GM19043 (cell line): Measurements from ENCODE around the gene OVOL2.
"Not testable (repeated sequence)": the region's sequence is repeated elsewhere in the genome, so short reads cannot be mapped to it uniquely, and the experiment has no call there.

Experiments used
- ATAC-seq: cut with Tn5 transposase; IDR thresholded peaks from one replicate; pipeline ENCODE4 v1.9.1; 2021; ENCODE audit warnings: low read depth; ENCODE audit not compliant: unreplicated experiment

OVOL2 gene

DNA sequence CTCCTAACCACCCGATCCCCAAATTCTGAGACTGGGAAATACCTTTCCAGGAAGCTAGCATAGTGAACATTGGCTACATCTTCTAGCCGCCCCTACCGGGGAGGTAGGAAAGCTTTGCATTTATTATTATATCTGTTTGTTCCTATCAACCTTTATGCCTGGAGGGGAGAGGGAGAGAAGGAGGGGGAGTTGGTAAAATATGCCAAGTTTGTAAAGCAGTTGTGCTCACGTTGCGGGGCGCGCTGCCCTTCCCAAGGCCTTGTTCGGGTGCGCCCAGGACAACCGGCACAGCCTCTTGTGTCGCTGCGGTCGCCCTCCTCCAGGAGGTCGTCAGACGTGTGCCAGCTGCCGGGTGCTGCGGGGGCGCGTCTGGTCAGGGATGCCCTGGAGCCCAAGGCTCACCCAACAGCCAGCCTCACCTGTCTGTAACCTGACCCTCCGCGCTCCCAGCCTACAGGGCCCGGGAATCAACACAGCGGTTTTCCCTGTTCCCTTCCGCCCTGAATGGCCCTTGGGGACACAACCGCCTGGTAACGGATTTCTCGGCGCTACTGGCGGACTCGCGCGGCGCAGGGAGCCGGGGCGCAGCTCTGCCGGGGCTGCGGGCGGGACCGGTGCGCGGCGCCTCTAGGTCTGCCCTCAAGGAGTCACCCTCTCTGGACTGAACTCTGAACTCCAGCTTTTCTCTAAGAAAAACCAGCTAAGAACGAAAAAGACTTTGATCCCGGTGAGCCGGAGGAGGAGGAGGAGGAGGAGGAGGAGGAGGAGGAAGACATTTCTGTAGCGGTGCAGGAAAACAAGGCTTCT is 1.1 kb upstream of the OVOL2 start:
- no peak for ATAC-seq

- no peak for ATAC-seq
Observed at GRCh38 chr20:18057994-18058349, 256 bp upstream of the OVOL2 start.

DNA sequence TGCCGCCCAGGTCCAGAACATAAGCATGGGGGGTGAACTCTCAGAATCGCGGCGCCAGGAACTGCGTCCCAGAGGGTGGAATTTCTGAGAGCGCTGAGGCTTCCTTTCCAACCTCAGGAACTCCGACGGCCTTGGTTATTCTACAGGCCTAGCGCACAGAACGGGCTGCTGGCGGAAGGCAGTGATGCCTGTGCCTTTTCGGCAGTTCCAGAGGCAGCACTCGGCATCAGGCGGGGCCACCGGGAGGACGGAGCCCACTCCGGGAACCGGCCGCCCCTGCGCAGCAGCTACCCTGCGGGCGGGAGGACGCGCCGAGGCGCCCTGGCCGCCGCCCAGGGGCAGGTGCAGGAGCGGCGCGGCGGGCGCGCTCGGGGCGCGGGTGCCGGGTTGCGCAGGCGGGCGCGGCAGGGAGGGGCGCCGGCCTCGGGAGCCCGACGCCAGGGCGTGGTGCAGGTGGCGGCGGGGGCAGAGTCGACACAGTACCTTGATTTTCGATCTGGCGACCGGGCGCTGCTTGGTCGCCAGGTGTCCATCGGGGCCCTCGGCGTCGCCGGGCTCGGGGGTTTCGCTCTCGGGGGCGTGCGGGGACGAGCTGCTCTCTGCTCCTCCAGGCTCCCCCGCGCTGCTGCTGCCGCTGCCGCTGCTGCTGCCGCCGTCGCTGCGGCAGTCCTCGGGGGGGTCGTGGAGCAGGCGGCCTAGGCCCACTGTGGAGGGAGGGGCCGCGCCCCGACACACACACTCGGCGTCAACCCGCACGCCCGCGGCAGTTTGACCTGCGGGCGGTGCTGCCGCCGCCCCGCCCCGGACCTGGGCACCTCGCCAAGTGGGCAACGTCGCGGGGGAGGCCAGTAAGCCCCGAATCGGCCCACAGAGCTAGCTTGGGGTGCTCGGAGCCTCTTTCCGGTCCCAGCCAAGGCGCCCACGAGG is 1.3 kb downstream of the OVOL2 start:
- no peak for ATAC-seq

GRCh38 chr20:18055261-18055660 is 2.5 kb downstream of the OVOL2 start:
- no peak for ATAC-seq

- no peak for ATAC-seq
Observed at GRCh38 chr20:18052856-18053255, 4.9 kb downstream of the OVOL2 start.

- no peak for ATAC-seq
Observed at GRCh38 chr20:18050628-18051027, 7.1 kb downstream of the OVOL2 start.

DNA sequence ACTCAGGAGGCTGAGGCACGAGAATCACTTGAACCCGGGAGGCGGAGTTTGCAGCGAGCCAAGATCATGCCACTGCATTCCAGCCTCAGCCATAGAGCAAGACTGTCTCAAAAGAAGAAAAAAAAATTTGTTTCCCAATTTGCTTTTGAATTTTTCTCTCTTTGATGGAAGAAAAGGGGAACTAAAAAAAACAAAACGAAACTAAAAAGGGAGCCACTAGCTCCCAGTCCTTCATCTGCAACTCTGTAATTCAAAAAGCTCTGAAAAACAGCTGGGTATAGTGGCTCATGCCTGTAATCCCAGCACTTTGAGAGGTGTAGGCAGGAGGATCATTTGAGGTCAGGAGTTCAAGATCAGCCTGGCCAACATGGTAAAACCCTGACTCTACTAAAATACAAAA is 9.5 kb downstream of the OVOL2 start:
- no peak for ATAC-seq

DNA sequence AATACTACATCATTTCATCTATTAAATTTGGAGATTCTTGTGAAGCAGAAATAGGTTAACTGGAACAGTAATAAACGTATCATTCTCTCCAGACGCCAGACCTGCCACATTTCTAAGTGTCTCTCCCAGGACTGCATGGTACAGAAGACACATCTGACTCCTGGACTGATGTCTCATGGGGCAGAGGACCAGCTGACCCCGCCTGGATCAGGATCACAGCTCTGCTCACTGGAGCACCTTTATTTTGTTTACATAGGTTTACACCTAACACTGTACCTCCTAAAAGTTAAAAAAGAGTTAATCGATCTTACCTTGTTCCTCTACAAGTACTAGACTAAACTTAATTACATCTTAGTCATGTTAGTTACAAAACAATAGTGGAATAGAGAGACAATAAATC is 11.2 kb downstream of the OVOL2 start:
- ATAC-seq, result no peak

DNA sequence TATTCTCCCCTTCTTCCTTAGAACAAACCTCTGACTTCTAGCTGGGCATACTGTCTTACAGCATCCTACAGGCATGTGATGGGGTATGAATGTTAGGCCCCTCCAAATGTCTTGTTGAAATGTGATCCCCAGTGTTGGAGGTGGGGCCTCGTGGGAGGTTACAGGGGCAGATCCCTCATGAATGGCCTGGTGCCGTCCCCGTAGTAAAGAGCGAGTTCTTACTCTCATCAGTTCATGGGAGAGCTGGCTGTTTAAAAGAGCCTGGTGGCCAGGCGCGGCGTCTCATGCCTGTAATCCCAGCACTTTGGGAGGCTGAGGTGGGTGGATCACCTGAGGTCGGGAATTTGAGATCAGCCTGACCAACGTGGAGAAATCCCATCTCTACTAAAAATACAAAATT is 15.5 kb downstream of the OVOL2 start:
- ATAC-seq, result no peak

DNA sequence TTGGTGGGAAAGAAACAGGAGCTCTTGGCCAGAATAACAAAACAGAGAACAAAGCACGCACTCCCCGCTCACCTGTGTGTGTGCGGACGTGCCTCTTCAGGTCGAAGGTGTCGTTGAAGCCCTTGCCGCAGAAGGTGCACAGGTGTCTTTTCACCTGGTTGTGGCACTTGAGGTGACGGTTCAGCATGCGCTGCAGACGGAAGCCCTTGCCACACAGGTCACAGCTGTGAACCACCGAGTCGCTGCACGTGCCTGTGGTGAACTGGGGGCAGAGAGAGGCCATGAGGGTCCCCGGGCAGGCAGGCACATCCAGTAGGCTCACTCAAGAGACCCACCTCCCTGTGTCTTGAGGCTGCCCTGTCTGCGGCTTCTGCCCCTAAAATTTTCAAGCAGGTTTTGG is 16.3 kb downstream of the OVOL2 start:
- ATAC-seq, result no peak

DNA sequence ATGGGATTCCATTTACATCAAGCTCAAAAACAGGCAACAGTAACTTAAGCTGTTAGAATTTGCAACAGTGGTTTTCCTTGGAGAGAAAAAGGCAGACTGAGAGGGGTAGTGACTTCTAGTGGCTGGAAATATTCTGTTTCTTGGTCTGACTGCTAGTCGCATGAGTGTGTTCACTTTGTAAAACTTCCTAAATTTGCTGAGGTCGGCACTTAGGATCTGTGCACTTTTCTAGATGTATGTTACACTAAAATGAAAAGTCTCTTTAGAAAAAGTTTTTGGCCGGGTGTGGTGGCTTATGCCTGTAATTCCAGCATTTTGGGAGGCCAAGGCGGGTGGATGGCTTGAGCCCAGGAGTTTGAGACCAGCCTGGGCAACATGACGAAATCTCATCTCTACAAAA is 18.7 kb downstream of the OVOL2 start:
- no peak for ATAC-seq

DNA sequence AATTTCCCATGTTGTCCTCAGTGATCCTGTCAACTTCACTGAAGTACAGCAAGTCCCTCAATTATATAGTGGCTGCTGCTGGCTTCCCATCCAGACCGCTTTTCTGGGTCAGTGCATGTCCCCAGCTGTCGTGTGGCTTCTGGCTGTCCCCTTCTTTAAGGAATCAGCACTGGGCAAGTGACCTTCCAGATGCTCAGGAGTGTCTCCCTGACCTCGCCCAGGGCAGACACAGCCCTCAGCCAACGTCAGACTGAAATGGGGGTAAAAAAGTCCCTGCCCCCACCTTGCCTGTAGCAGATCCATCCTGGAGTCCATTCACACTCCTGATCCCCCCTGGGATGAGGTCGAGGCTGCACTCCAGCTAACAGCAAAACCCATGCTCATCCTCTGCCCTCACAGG is 23.7 kb downstream of the OVOL2 start:
- no peak for ATAC-seq

- no peak for ATAC-seq
Observed at GRCh38 chr20:18032977-18033892, 24.5 kb downstream of the OVOL2 start.

- ATAC-seq, result no peak
Observed at GRCh38 chr20:18031888-18032509, 25.7 kb downstream of the OVOL2 start.

- ATAC-seq, result no peak
Observed at GRCh38 chr20:18031050-18031449, 26.7 kb downstream of the OVOL2 start.

DNA sequence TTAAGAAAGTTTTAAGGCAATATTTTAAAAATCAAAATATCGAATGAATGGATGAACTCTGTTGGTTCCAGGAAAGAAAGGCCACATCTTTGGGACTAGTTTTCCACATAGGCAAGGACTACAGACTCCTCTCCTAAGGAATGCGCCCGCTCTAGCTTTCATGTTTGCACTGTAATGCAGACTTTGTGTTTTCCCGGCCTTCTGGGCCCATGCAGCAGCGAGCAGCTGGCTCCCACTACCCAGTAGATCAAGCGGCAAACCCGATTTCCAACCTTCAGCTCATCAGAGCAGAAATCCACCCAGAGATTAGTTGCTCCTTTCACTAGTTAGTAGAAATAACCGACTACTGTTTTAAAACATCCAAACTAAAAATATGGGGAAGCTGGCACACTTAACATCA is 27.7 kb downstream of the OVOL2 start:
- no peak for ATAC-seq

DNA sequence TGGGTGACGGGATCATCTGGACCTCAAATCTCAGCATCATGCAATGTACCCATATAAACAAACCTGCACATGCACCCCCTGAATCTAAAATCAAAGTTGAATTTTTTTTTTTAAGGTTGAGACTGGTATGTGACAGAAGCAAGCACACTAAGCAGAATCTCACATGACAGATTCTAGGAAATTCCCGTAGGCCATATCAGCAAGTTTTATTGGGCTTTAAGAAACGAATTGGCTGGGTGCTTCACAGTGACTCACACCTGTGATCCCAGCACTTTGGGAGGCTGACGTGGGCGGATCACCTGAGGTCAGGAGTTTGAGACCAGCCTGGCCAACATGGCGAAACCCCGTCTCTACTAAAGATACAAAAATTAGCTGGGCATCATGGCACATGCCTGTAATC is 30.7 kb downstream of the OVOL2 start:
- not testable (repeated sequence) for ATAC-seq

DNA sequence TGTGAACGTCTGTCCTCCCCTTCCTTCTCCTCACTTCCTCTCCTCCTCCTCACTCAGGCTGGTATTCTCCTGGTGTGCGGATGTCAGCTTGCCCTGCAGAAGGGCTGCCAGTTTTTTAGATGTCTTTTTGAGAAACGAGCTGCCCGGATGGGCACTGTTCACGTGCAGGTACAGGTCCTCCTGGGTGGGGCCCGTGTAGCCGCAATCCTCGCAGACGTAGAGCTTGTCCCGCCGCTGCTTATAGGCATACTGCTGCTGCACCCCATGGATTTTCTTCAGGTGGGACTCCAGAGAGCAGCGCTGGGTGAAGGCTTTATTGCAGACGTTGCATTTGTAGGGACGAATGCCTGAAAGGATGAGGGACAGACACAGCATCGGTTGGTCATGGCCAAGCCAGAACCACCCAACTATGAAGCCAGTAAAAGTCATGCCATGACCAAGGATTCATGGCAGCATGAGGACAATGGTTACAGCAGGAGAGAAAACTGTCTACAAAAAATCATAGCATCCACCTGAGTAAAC is 33.0 kb downstream of the OVOL2 start:
- ATAC-seq, result no peak

GRCh38 chr20:18020931-18021330 is 36.8 kb downstream of the OVOL2 start:
- no peak for ATAC-seq

GRCh38 chr20:18019068-18019467 is 38.6 kb downstream of the OVOL2 start:
- no peak for ATAC-seq
